GM12892 (cell line): ENCODE data around the gene STRN4.

Experiments
- POLR2AphosphoS5 ChIP-seq: IDR thresholded peaks from 2 replicates; pipeline ENCODE4 v1.6.1; 2011; ENCODE audit warnings: low read depth, low read length, control low read depth
- TAF1 ChIP-seq: IDR thresholded peaks from 2 replicates; pipeline ENCODE4 v1.6.1; 2011; ENCODE audit warnings: low read depth, mild to moderate bottlenecking, control low read depth, low read length, borderline replicate concordance

DNA sequence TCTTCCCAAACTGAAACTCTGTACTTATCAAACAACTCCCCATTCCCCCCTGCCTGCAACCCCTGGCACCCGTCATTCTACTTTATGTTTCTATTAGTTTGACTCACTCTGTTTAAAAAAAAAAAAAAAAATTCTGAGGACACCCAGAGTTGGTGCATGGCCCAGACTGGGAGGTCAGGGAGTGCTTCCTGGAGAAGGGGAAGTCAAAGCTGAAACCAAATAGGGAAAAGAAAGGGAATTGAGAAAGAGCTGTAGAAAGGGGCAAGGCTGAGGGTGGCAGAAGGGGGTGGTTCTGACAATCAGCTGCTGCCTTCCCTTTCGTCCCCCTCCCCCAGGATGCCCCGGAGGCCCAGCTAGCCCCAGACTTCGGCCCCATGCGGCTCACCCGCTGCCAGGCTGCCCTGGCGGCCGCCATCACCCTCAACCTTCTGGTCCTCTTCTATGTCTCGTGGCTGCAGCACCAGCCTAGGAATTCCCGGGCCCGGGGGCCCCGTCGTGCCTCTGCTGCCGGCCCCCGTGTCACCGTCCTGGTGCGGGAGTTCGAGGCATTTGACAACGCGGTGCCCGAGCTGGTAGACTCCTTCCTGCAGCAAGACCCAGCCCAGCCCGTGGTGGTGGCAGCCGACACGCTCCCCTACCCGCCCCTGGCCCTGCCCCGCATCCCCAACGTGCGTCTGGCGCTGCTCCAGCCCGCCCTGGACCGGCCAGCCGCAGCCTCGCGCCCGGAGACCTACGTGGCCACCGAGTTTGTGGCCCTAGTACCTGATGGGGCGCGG, 9.0 kb upstream of the STRN4 start:
- TF ChIP-seq TAF1 (no peak), POLR2AphosphoS5 (no peak)
